Stimulated activated CD4-positive, alpha-beta T cell treated with anti-CD3 and anti-CD28 coated beads, Interleukin-2, amount 100 ng/mL, for 4 hours (primary cell): Measurements from ENCODE around the gene NARF.
"Not testable (repeated sequence)": the region's sequence is repeated elsewhere in the genome, so short reads cannot be mapped to it uniquely, and the experiment has no call there.

Experiments
- DNase-seq: peaks from one replicate; pipeline ENCODE4 v3.0.0-alpha.2; 2020; ENCODE audit warnings: low read depth

Gene NARF

GRCh38 chr17:82447876-82448275 lies 10.7 kb upstream of the NARF start:
- DNase-seq: no peak

- peak; percentile 65 for DNase-seq
These were observed 9.2 kb upstream of the NARF start for GRCh38 chr17:82449131-82449882.

GRCh38 chr17:82449883-82450356 lies 8.6 kb upstream of the NARF start:
- DNase-seq: peak; percentile 31

GRCh38 chr17:82450357-82451106 lies 8.0 kb upstream of the NARF start, which contains the start of gene CYBC1:
CYBC1 (minus strand) TSS chr17:82450752; CDS start chr17:82449254, 1,498 bp downstream.
- DNase-seq: peak; percentile 93

GRCh38 chr17:82452162-82452561 lies 6.4 kb upstream of the NARF start:
- no peak for DNase-seq

GRCh38 chr17:82453151-82453550 lies 5.4 kb upstream of the NARF start:
- not testable (repeated sequence) for DNase-seq

GRCh38 chr17:82453706-82454105 lies 4.8 kb upstream of the NARF start:
- DNase-seq: not testable (repeated sequence)

- DNase-seq: no peak
These were observed 1.2 kb upstream of the NARF start for GRCh38 chr17:82457073-82457928.

GRCh38 chr17:82457929-82458178 lies 687 bp upstream of the NARF start:
- DNase-seq: peak; percentile 88

GRCh38 chr17:82458885-82459424 lies 414 bp downstream of the NARF start:
- no peak for DNase-seq

GRCh38 chr17:82459936-82460335 lies 1.4 kb downstream of the NARF start:
- DNase-seq: not testable (repeated sequence)

- DNase-seq: no peak
These were observed 3.4 kb downstream of the NARF start for GRCh38 chr17:82461827-82462524.

GRCh38 chr17:82463391-82463790 lies 4.8 kb downstream of the NARF start:
- no peak for DNase-seq

- no peak for DNase-seq
These were observed 5.5 kb downstream of the NARF start for GRCh38 chr17:82463925-82464566.

GRCh38 chr17:82464567-82464929 lies 6.0 kb downstream of the NARF start:
- no peak for DNase-seq

GRCh38 chr17:82465023-82465603 lies 6.6 kb downstream of the NARF start:
- no peak for DNase-seq

- DNase-seq: no peak
These were observed 10.2 kb downstream of the NARF start for GRCh38 chr17:82468692-82469091.

GRCh38 chr17:82470065-82470464 lies 11.5 kb downstream of the NARF start:
- DNase-seq: no peak

- no peak for DNase-seq
These were observed 15.9 kb downstream of the NARF start for GRCh38 chr17:82474223-82475010.

GRCh38 chr17:82475458-82475857 lies 16.9 kb downstream of the NARF start:
- DNase-seq: no peak
